AG09309 (cell line): ENCODE results near the gene CDKAL1.
A peak's percentile ranks its signal among the peaks of the same experiment; 100 is the strongest.

Experiments used
- DNase-seq: peaks from one replicate; pipeline ENCODE4 v3.0.0-alpha.2; 2010; ENCODE audit warnings: low read depth
- H3K4me3 ChIP-seq: 2 replicates; pipeline ENCODE4 v1.5.1; 2011; ENCODE audit warnings: mild to moderate bottlenecking, low read depth, low read length, moderate library complexity; ENCODE audit not compliant: control insufficient read depth
- CTCF ChIP-seq: IDR thresholded peaks from 2 replicates; pipeline ENCODE4 v1.5.1; 2011; ENCODE audit warnings: mild to moderate bottlenecking, low read depth, low read length, inconsistent platforms; ENCODE audit not compliant: insufficient read depth, control insufficient read depth; ENCODE audit errors: missing control alignments

The CDKAL1 gene

GRCh38 chr6:21265034-21265729 is 730.9 kb downstream of the CDKAL1 start:
- no peak for DNase-seq
- H3K4me3 ChIP-seq, result no peak overlapping the region
- TF ChIP-seq CTCF, result no peak

GRCh38 chr6:21265730-21266044 is 731.4 kb downstream of the CDKAL1 start:
- no peak for TF ChIP-seq CTCF
- DNase-seq, result peak; percentile 11
- H3K4me3 ChIP-seq, result no peak overlapping the region

- no peak overlapping the region for H3K4me3 ChIP-seq
- no peak for DNase-seq
- TF ChIP-seq CTCF, result no peak
Observed at GRCh38 chr6:21270636-21271201, 736.5 kb downstream of the CDKAL1 start.

- H3K4me3 ChIP-seq, result no peak overlapping the region
- no peak for DNase-seq
- TF ChIP-seq CTCF, result no peak
Observed at GRCh38 chr6:21271428-21272155, 737.3 kb downstream of the CDKAL1 start.

GRCh38 chr6:21273451-21273850 is 739.2 kb downstream of the CDKAL1 start:
- H3K4me3 ChIP-seq, result no peak overlapping the region
- no peak for DNase-seq
- TF ChIP-seq CTCF, result no peak

- no peak for TF ChIP-seq CTCF
- no peak overlapping the region for H3K4me3 ChIP-seq
- DNase-seq, result no peak
Observed at GRCh38 chr6:21274851-21275250, 740.6 kb downstream of the CDKAL1 start.
